Stimulated activated memory B cell treated with anti-CD40 and anti-IgM and Interleukin-4, amounts not matched to agents 10 μg/mL and 1 μg/mL and 100 μg/mL, for 72 hours (primary cell): Measurements from ENCODE around the gene GSTM3.
"Not testable (repeated sequence)": the region's sequence is repeated elsewhere in the genome, so short reads cannot be mapped to it uniquely, and the experiment has no call there.

Source experiments
- ATAC-seq: fragments of 150-1000 bp; cut with Tn5 transposase; 2 replicates; pipeline ENCODE4 v1.10.0; 2021
- H3K27ac Mint-ChIP-seq: one replicate; pipeline ENCODE4 v1.8.0; 2022; ENCODE audit warnings: mild to moderate bottlenecking, mixed read lengths
- H3K27me3 Mint-ChIP-seq: one replicate; pipeline ENCODE4 v1.8.0; 2022; ENCODE audit warnings: mixed read lengths
- H3K36me3 Mint-ChIP-seq: one replicate; pipeline ENCODE4 v1.8.0; 2022; ENCODE audit warnings: mixed read lengths
- H3K4me1 Mint-ChIP-seq: one replicate; pipeline ENCODE4 v1.8.0; 2022; ENCODE audit warnings: mixed read lengths
- H3K4me3 Mint-ChIP-seq: one replicate; pipeline ENCODE4 v1.8.0; 2022; ENCODE audit warnings: mild to moderate bottlenecking, moderate library complexity, mixed read lengths
- H3K9me3 Mint-ChIP-seq: one replicate; pipeline ENCODE4 v1.8.0; 2022; ENCODE audit warnings: mixed read lengths

The GSTM3 gene

DNA sequence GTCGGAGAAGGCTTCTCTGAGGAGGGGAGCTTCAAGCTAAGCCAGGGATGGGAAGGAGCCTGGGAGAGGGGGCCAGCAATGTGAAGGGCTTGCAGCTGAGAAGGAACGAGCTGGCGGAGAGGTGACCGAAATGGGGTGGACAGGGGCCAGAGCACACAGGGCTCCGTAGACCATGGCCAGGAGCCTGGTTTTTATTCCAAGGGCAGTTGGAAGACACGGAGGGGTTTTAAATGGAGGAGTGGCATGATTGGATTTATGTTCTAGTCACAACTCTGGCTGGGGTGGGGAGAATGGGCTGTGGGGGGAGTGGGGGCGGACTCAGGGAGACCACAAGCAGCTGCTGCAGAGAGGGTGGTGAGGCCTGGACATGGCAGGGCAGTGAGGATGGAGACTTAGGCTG is 28.0 kb upstream of the GSTM3 start:
- peaks cover 16% of the 10 kb centered on the region for H3K27me3 Mint-ChIP-seq
- H3K9me3 Mint-ChIP-seq = no peaks in the 10 kb centered on the region
- no peak overlapping the region for H3K27ac Mint-ChIP-seq
- H3K36me3 Mint-ChIP-seq = no peaks in the 10 kb centered on the region
- no peak for ATAC-seq
- H3K4me3 Mint-ChIP-seq = no peak overlapping the region
- peaks cover 5% of the 10 kb centered on the region for H3K4me1 Mint-ChIP-seq

DNA sequence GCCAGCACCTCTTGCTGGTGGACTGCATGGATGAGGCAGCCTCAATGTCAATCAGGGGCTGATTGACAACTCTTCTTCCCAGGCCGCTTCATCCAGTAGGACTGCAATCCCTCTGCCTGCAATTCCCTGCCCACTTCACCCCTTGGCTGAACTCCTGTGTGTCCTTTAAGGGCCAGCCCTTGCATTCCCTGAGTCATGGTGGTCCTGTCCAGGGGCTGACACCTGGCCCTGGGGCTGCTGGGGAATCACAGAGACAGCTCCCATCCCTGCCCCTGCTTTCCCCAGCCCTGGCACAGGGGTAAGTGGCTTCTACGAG is 27.5 kb upstream of the GSTM3 start:
- H3K36me3 Mint-ChIP-seq = no peaks in the 10 kb centered on the region
- H3K4me3 Mint-ChIP-seq = no peak overlapping the region
- H3K27ac Mint-ChIP-seq = no peak overlapping the region
- peaks cover 16% of the 10 kb centered on the region for H3K27me3 Mint-ChIP-seq
- H3K9me3 Mint-ChIP-seq = no peaks in the 10 kb centered on the region
- no peaks in the 10 kb centered on the region for H3K4me1 Mint-ChIP-seq
- ATAC-seq = no peak

DNA sequence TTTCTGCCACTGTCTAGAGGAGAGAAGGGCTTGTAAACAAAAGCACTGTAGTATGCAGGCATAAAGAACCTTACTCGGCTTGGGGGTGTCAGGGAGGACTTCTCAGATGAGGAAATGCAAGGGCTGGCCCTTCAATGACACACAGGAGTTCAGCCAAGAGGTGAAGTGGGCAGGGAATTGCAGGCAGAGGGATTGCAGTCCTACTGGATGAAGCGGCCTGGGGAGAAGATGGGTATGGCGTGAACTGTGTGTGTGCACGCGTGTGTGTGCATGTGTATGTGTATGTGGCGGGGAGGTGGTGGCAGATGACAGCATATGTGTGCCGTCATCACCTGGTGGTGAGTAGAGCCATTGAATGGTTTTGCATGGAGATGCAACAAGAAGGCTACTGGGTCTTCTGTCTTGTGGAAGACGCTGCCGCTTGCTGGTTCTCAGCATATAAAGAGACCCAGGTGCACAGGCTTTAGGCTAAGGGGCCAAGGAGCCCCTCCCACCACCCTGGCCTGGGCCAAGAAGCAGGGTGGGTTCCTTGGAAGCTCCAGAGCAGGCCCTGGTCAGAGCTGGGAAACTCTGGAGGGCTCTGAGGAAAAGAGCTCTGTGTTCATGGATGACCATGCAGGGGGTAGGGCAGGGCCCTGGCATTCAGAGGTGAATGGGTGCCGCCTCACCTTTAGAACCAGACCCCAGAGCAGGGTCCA is 26.9 kb upstream of the GSTM3 start:
- H3K9me3 Mint-ChIP-seq = no peaks in the 10 kb centered on the region
- H3K4me1 Mint-ChIP-seq = no peaks in the 10 kb centered on the region
- peaks cover 16% of the 10 kb centered on the region for H3K27me3 Mint-ChIP-seq
- H3K4me3 Mint-ChIP-seq = no peak overlapping the region
- H3K27ac Mint-ChIP-seq = no peak overlapping the region
- no peak for ATAC-seq
- H3K36me3 Mint-ChIP-seq = no peaks in the 10 kb centered on the region

DNA sequence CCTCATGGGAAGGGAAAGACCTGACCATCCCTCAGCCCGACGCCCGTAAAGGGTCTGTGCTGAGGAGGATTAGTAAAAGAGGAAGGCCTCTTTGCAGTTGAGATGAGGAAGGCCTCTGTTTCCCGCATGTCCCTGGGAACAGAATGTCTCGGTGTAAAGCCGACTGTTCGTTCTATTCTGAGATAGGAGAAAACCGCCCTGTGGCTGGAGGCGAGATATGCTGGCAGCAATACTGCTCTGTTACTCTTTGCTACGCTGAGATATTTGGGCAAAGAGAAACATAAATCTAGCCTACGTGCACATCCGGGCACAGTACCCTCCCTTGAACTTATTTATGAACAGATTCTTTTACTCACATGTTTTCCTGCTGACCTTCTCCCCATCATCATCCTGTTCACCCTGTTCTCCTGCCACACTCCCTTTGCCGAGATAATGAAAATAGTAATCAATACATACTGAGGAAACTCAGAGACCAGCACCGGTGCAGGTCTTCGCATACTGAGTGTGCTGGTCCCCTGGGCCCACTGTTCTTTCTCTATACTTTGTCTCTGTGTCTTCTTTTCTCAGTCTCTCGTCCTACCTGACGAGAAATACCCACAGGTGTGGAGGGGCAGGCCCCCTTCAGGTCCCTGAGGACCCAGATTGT is 26.3 kb upstream of the GSTM3 start:
- H3K9me3 Mint-ChIP-seq, H3K36me3 Mint-ChIP-seq, H3K4me1 Mint-ChIP-seq, ATAC-seq, H3K4me3 Mint-ChIP-seq, H3K27ac Mint-ChIP-seq: not testable (repeated sequence)
- H3K27me3 Mint-ChIP-seq = peaks cover 16% of the 10 kb centered on the region

DNA sequence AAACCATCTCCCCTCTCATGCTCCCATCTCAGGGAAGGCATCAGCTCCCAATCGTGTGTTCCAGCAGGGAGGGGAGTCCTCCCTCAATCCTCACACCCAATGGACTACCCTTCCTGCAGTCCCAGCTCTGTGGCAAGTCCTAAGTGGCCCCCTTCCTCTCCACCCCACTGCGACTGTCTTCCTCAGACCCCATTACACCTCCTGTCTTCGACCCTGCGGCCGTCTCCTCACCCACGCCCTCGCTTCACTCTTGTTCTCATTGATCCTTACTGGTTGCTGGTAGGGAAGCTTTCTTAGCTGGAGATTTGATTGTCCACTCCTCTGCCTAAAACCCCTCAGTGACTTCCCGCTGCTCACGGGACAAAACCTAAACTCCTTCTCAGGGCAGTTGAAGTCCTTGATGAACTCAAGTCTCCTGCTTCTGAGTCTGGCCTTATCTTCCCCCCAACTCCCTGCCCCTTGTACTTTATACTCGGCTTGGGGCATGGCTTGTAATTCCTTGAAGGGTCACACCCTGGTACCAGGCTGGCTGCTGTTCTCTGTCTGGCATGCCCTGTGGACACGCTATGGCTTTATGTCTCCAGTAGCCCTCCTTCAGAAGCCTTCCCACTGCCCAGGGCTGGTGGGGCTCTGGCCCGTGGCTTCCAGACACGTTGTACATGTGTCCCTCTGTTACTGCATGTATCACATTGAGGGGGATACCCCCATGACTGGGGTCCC is 25.2 kb upstream of the GSTM3 start:
- H3K27me3 Mint-ChIP-seq = peaks cover 16% of the 10 kb centered on the region
- H3K4me1 Mint-ChIP-seq = peaks cover 5% of the 10 kb centered on the region
- H3K36me3 Mint-ChIP-seq = no peaks in the 10 kb centered on the region
- H3K27ac Mint-ChIP-seq = no peak overlapping the region
- H3K4me3 Mint-ChIP-seq = no peak overlapping the region
- no peak for ATAC-seq
- no peaks in the 10 kb centered on the region for H3K9me3 Mint-ChIP-seq

DNA sequence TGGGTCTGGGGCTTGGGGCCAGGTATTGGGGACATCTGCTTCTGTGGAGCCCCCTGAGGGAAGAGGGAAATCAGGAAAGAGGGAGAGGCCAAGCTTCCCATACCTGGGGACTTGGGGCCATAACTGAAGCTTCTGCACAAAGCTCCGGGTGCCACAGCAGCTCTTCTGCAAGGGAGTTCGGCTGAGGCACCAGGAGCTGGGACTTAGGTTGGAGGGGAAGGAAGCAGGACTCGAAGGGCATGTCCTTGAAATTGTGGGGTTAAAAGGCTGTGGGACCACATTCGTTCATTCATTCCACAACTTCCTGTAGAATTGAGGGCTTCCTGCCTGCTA is 24.6 kb upstream of the GSTM3 start:
- ATAC-seq = no peak
- Mint-ChIP-seq H3K9me3 (no peaks in the 10 kb centered on the region), H3K27me3 (peaks cover 16% of the 10 kb centered on the region), H3K36me3 (no peaks in the 10 kb centered on the region), H3K4me3 (no peak overlapping the region), H3K27ac (no peak overlapping the region), H3K4me1 (peaks cover 5% of the 10 kb centered on the region)

DNA sequence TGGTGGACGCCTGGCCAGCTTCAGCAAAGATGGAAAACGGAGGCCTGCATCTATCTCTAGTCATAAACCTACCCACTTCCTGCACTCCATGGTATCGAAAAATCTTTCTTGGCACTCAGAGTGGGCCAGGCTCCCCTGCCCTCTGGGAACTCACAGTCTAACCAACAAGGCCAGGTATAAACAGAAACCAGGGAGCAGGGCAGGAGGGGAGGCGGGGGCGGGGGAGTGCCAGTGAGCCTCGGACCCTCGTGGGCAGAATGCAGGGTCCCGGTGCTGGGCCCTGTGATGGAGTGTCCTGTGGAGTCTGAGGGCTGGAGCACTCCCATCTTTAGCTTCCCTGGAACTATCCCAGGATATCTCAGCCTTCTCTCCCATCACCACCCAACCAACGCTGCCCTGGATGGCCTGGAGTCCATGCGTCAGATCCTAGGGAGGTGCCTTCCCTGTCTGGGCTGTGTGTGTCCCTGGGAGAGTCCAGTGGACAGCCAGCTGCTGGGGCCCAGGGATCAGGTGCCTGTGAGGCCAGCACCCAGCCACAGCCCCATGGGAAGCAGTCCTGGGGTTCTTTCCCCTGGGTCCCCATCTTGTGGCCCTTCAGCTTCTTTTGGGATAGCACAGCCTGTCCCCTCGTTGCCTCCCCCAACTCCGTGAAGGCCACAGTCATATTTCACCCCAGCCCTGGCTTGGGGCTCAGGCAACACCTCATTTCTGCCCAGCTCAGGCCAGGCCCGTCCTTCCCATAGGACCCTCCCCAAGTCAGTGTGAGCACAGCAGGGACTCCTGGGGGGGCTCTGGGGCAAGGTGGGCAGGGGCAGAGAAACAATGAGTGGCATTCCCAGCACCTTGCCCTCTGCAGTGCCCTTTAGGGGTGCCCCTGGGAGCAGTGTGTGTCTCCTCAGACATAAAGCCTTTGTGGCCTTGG is 24.0 kb upstream of the GSTM3 start:
- Mint-ChIP-seq H3K27me3 (peaks cover 16% of the 10 kb centered on the region), H3K27ac (no peak overlapping the region), H3K9me3 (no peaks in the 10 kb centered on the region), H3K4me3 (no peak overlapping the region), H3K4me1 (peaks cover 5% of the 10 kb centered on the region), H3K36me3 (no peaks in the 10 kb centered on the region)
- no peak for ATAC-seq

DNA sequence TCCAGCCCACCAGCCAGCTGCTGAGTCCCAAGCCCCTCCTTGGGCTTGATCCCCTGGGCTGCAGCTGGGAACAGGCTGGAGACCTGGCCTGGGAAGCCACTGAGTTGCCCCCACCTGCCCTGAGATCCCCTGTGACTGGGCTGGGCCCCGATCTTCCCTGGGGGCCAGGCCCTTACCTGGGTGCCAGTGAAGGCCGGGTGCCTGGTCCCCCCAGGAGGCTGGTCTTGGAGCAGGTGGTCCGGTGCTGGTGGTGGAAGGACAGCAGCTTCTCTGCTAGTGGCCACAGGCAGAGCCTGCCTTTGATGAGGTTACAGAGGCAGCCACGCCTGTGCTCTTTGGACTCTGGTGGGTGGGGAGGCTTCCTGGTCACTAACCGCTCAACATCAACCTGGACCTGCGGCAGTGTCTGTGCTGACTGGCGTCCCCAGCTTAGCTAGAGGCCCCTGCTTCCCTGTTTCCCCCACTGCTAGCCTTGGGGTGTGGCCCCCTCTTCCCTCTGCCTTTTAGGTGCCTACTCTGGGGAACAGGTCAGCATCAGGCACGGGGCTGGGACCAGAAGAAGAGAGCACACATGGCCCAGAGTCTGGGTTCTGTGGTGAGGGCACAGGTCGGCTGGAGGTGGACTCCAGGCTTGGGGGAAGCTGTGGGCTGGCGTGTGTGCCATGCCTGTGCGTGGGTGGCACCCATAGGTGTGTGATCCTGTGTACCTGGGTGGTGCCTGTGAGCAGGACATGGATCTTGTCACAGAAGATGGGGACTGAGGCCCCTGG is 23.0 kb upstream of the GSTM3 start, which contains the start of gene EPS8L3:
EPS8L3 (minus strand) TSS at position 278 of the 770 bp plus-strand sequence. CDS start 2,174 bp downstream, outside the sequence.
- Mint-ChIP-seq H3K9me3 (no peaks in the 10 kb centered on the region), H3K4me3 (no peak within 1 kb of the TSS), H3K27ac (no peak within 1 kb of the TSS), H3K4me1 (peaks cover 5% of the 10 kb centered on the region), H3K27me3 (peaks cover 16% of the 10 kb centered on the region), H3K36me3 (no peaks in the 10 kb centered on the region)
- ATAC-seq = no peak

DNA sequence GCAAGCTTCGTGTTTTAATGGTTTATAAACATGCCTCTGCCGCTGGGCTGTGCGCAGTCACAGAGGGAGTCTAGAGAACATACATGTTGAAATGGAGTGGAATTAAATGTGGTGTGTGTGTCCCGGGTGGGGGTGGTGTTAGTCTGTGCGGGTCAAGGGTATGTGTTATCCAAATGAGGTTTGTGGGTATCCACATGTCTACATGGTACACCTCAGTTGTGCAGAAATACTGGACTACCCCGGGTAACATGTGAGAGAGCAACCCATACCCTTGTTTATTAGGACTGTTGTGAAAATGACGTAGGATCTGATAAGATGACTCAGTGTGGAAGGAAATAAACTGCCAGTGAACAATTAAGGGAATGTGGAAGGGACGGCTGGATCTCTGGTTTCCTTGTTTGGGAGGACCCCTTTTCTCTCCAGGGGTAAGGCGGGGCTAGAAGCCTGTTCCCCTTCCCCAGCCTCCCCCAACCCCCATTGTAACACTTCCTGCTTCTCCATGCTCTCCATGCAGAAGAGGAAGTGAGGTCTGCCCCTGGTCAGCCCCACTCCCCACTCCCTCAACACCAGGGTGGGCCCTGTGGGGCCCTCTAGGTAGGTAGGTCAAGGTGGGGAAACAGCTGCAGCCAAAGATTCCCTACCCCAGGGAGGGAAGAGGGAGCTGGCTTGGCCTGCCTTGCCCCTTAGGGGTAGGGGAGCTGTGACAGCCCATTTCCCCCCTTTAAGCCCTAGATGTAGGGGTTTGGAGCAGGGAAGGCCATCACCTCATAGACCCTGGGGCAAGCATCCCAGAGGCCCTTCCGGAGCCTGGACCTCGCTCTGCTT is 22.2 kb upstream of the GSTM3 start:
- Mint-ChIP-seq H3K27me3 (peaks cover 16% of the 10 kb centered on the region), H3K27ac (no peak overlapping the region), H3K4me3 (no peak overlapping the region), H3K9me3 (no peaks in the 10 kb centered on the region), H3K4me1 (peaks cover 5% of the 10 kb centered on the region), H3K36me3 (no peaks in the 10 kb centered on the region)
- ATAC-seq = no peak

DNA sequence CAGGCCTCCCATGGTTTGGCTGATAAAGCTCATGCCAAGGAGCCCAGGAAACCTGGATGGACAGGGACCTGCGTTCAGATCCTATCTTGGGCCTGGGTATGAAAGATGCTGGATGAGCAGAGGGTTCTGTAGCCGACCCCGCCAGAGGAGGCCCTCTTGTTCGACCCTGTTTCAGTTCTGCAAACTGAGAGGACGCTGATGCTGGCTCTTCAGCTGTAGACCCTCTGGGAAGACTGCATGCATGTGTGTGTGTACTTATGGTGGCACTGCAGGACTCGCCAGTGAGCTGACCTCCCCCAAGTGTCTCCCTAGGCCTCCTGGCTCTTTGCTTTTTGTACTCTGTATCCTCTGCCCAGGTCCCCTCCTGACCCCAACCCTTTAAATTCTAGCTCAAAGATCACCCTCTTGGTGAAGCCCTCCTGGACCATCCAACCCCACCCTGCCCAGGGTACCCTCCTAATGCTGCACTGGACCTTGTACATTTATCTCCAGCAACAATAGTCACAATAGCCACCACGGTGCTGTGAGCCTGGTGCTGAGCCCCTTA is 21.3 kb upstream of the GSTM3 start:
- no peak for ATAC-seq
- H3K27me3 Mint-ChIP-seq = peaks cover 16% of the 10 kb centered on the region
- no peak overlapping the region for H3K27ac Mint-ChIP-seq

DNA sequence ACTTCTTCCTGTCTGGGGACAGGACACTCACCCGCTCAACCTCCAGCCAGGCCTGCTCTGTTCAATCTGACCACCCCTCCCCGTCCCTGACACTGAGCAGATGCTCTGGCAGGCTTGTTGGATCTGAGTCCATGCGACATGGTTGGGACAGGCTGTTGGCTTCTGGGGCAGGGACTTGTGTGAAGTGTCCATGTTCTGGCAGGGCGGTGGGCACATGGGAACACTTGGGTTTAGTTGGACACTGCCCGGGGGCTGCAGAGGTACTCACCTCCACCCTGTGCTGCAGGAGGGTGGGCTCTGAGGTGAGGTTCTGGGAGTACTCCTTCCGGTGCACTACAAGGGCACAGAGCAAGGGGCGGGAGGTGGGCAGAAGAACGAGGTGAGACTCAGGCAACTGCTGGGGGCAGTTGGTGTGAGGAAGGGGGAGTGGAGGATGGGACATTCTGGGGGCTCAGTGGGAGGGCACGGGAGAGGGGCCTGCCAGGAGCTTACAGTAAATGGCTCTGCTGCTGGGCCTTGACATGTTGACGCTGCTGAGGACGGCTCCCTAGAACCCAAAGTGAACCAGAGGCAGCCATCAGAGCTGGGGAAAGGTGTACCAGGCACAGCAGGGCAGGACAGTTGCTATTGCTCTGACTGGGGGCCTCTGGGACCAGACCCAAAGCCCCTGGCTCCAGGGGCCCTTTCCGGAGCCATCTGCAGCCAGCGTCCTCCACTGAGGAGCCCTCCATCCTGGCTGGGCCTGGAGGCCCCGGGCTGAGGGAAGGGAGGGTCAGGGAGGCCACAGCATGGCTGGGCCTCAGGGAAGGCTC is 20.6 kb upstream of the GSTM3 start:
- Mint-ChIP-seq H3K4me1 (peaks cover 5% of the 10 kb centered on the region), H3K36me3 (no peaks in the 10 kb centered on the region), H3K9me3 (no peaks in the 10 kb centered on the region), H3K27me3 (peaks cover 16% of the 10 kb centered on the region), H3K4me3 (no peak overlapping the region), H3K27ac (no peak overlapping the region)
- no peak for ATAC-seq

More for the DNA sequence above, 21.3 kb upstream of the GSTM3 start:
- H3K4me3 Mint-ChIP-seq = no peak overlapping the region
- no peaks in the 10 kb centered on the region for H3K9me3 Mint-ChIP-seq
- H3K4me1 Mint-ChIP-seq = peaks cover 5% of the 10 kb centered on the region
- H3K36me3 Mint-ChIP-seq = no peaks in the 10 kb centered on the region

DNA sequence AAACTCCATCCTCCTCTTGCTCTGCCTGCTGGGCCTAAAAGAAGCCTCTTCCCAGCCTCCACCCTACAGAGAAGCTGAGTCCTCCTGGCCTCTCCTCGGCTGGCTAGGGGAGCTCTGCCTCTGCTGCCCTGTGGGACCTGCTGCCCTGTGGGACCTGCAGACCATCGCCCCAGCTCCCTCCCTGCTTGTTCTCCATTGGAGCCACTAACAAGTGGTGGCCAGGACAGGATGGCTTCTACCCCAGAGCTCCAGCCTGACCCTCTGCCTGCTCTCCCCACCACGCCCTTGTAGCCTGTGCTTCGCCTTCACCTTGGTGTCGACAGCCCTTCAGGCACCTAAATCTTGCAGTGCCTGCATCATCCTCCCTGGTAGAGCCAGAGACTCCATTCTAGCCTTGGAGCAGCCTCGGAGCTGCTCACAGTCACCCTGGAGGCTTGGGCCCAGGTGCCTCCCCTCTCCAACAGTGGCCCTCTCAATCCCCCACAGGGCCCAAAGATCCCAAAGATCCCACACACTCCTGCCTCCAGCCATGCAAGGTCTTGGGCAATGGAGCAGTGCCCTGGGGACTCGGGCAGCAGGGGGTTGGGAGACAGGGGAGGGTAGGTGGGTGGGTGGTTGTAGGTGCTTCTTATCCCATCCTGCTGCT is 19.9 kb upstream of the GSTM3 start:
- no peaks in the 10 kb centered on the region for H3K9me3 Mint-ChIP-seq
- H3K4me3 Mint-ChIP-seq = no peak overlapping the region
- no peak for ATAC-seq
- H3K27me3 Mint-ChIP-seq = peaks cover 16% of the 10 kb centered on the region
- peaks cover 5% of the 10 kb centered on the region for H3K4me1 Mint-ChIP-seq
- H3K27ac Mint-ChIP-seq = no peak overlapping the region
- H3K36me3 Mint-ChIP-seq = no peaks in the 10 kb centered on the region
